Neural cell (in vitro differentiated cells): Measurements from ENCODE around the gene PRSS57.

ENCODE experiments used
- EZH2 ChIP-seq: fragments of 200-600, 300-800 bp; shearing (Covaris generic), sonication (generic); IDR thresholded peaks from 2 replicates; pipeline ENCODE4 v1.6.1; 2014; ENCODE audit warnings: antibody characterized with exemption, low read length, borderline replicate concordance, mild to moderate bottlenecking; ENCODE audit not compliant: insufficient read depth, poor library complexity, severe bottlenecking
- POLR2AphosphoS5 ChIP-seq: IDR thresholded peaks from 2 replicates; pipeline ENCODE4 v1.6.1; 2012
- RAD21 ChIP-seq: fragments of 450-650 bp; conservative IDR thresholded peaks from 2 replicates; pipeline ENCODE4 v1.6.1; 2014; ENCODE audit warnings: antibody characterized with exemption, mild to moderate bottlenecking, moderate library complexity
- SMC3 ChIP-seq: fragments of 450-650 bp; conservative IDR thresholded peaks from 2 replicates; pipeline ENCODE4 v1.6.1; 2014; ENCODE audit warnings: antibody characterized with exemption, mild to moderate bottlenecking, moderate library complexity; ENCODE audit not compliant: poor library complexity
- TF ChIP-seq, protein P1 (sequence below): fragments of 450-650 bp; IDR thresholded peaks from 2 replicates; pipeline ENCODE4 v1.5.1; 2014; ENCODE audit warnings: antibody characterized with exemption, mild to moderate bottlenecking, moderate library complexity; ENCODE audit not compliant: poor library complexity, severe bottlenecking

DNA sequence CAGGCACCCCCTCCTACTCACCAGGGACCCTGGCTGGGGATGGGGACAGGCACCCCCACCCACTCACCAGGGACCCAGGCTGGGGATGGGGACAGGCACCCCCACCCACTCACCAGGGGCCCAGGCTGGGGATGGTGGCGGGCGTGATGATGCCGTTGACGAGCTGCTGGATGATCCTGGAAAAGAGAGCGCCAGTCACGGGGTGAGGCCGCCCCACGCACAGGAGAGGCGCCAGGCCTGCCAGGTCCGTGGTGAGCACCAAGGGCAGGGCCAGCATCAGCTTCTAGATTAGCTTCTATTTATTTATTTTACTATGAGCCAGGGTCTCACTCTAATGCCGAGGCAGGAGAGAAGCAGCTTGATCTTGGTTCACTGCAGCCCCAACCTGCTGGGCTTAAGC lies 45.1 kb downstream of the PRSS57 start:
- TF ChIP-seq, protein P1, sequence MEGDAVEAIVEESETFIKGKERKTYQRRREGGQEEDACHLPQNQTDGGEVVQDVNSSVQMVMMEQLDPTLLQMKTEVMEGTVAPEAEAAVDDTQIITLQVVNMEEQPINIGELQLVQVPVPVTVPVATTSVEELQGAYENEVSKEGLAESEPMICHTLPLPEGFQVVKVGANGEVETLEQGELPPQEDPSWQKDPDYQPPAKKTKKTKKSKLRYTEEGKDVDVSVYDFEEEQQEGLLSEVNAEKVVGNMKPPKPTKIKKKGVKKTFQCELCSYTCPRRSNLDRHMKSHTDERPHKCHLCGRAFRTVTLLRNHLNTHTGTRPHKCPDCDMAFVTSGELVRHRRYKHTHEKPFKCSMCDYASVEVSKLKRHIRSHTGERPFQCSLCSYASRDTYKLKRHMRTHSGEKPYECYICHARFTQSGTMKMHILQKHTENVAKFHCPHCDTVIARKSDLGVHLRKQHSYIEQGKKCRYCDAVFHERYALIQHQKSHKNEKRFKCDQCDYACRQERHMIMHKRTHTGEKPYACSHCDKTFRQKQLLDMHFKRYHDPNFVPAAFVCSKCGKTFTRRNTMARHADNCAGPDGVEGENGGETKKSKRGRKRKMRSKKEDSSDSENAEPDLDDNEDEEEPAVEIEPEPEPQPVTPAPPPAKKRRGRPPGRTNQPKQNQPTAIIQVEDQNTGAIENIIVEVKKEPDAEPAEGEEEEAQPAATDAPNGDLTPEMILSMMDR = no peak
- TF ChIP-seq EZH2 (no peak), RAD21 (no peak), POLR2AphosphoS5 (no peak), SMC3 (no peak)
